GM12891 (cell line): ENCODE measurements around the gene COP1.

ENCODE experiments used
- PAX5 ChIP-seq: IDR thresholded peaks from 2 replicates; pipeline ENCODE4 v1.6.1; 2011; ENCODE audit warnings: low read length, moderate library complexity, mild to moderate bottlenecking; ENCODE audit not compliant: insufficient read depth, severe bottlenecking
- POLR2A ChIP-seq: IDR thresholded peaks from 2 replicates; pipeline ENCODE4 v1.6.1; 2011; ENCODE audit warnings: low read depth, low read length, control low read depth
- POLR2AphosphoS5 ChIP-seq: IDR thresholded peaks from 2 replicates; pipeline ENCODE4 v1.6.1; 2011; ENCODE audit warnings: low read depth, low read length, control low read depth
- SPI1 ChIP-seq: IDR thresholded peaks from 2 replicates; pipeline ENCODE4 v1.6.1; 2011; ENCODE audit warnings: low read depth, low read length, control low read depth
- TAF1 ChIP-seq: IDR thresholded peaks from 2 replicates; pipeline ENCODE4 v1.6.1; 2011; ENCODE audit warnings: low read depth, low read length, control low read depth

- TF ChIP-seq POLR2AphosphoS5 (no peak), POLR2A (no peak), TAF1 (no peak), PAX5 (no peak), SPI1 (no peak)
Measured at GRCh38 chr1:176188604-176189003, 18.5 kb downstream of the COP1 start.
